HG02840 (cell line): Measurements from ENCODE around the gene MARCO.
"Not testable (repeated sequence)": the region's sequence is repeated elsewhere in the genome, so short reads cannot be mapped to it uniquely, and the experiment has no call there.

Experiments used
- ATAC-seq: cut with Tn5 transposase; IDR thresholded peaks from one replicate; pipeline ENCODE4 v1.9.1; 2021; ENCODE audit warnings: mild to moderate bottlenecking, moderate library complexity, moderate number of reproducible peaks; ENCODE audit not compliant: unreplicated experiment, low FRiP score

Gene MARCO

DNA sequence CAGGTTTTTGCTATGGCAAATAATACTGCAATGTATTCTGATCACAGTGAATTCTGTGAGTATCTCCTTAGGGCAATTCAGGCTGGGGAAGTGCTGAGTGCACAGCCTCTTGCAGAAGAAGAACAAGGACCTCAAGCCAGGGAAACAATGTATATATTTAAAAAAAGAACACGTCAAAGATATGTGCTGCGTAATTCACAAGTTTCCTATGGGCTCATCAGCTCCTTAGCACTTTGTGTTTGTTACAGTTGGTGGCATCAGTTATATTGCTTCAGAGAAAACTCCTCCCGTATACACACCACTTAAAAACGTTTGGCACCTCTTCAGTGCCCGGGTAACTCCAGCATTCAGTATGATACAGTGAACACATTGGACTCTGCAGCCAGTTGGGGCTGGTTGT lies 16.5 kb upstream of the MARCO start:
- no peak for ATAC-seq

DNA sequence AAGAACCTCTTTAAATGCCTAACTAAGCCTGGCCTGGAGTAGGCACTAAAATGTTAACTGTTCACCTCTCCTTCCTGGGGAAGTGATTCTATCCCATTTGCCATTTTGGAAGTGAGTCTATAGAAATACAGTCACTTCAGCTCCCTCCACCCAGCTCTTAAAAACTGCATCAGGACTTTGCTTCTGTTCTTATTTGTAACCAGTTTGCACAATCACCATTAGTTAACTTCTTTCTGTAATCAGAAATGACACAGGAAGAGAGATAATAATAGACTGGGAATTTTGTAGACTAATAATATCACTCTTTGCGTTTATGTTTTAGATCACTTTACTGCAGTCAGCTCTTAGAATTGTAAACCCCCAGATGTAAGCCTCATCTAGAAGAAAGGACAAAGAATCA lies 16.0 kb upstream of the MARCO start:
- ATAC-seq, result no peak

DNA sequence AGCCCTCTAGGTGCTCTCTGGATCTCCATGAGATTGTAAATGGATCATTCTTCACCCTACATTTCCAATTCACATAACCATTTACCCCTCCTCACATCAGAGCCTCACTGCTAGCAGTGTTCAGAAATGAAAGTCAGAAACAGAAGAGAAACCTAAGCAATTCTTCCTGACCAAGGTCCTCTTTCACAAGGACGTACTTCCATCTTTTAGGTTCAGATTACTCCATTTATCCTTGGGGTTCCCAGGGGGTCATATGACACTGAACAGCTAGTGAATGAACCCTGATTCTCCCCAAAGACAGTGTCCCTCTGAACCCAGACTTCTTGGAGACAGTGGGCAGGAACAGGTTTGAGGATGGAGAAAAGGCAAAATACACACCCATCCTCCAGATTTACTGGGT lies 12.9 kb upstream of the MARCO start:
- ATAC-seq, result no peak

DNA sequence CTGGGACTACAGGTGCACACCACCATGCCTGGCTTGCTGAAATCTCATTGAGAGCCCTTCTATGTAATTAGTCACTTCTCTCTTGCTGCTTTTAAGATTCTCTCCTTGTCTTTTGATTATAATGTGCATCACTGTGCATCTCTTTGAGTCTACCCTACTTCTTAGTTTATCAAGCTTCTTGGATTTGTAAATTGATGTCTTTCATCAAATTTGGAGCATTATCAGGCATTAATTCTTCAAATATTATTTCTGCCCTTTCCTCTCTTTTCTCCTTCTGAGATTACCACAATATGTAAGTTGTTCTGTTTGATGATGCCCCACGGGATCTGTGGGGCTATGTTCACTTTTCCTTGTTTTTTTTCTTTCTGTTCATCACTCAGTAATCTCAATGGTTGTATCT lies 9.0 kb upstream of the MARCO start:
- ATAC-seq, result no peak

DNA sequence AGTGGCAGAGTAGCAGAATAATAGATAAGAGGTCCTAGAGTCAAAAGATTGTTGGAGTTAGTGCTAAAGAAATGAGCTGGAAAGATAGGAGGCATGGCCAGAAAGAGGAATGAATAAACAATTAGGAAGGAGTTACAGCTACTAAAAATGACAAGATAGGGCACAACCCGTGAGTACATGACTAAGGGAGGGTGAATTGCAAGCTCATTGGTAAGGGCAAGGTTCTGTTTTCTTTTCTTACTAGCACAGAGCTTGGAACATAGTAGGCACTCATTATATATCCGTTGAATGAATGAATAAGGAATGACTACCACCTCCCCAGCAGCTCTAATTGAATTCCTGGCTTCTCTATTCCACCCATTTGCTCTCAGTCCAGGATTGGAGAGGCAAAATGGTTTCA lies 5.7 kb upstream of the MARCO start:
- ATAC-seq, result no peak

DNA sequence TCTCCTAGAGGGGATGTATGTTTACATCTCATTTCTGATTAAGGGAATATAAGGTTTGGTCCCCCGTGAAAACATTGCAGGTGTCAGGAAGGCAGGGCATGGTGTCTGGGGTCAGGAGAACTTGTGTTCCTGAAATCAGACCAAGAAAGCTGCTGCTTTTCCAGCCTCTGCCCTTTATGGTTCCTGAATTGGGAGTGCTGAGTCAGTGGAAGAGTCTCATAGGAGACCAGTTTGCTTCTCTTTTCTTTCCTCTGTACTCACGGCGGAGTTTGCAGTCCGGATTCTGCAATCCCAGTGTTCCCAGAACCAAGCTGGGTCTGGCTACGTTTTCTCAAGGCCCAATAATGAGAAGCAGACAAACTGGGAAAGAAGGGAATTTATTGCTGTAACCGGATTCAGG lies 5.1 kb upstream of the MARCO start:
- ATAC-seq, result no peak

DNA sequence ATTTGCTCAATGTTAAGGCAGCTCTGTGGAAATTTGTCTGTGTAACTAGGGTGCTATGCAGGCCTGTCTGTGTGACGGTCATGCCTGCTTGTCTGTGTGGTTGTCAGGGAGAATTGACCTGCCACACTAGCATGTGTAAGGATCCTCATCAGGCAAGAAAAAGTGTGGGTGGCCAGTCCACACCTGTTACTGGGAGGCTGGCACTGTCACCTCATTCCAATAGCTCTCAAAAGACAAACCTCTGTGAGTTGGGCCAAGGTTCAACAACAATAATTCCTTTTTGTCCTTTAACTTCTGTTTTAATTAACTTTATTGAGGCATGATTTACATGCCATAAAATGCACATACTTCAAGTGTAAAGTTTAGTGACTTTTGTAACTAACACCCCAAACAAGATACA lies 4.2 kb upstream of the MARCO start:
- no peak for ATAC-seq

DNA sequence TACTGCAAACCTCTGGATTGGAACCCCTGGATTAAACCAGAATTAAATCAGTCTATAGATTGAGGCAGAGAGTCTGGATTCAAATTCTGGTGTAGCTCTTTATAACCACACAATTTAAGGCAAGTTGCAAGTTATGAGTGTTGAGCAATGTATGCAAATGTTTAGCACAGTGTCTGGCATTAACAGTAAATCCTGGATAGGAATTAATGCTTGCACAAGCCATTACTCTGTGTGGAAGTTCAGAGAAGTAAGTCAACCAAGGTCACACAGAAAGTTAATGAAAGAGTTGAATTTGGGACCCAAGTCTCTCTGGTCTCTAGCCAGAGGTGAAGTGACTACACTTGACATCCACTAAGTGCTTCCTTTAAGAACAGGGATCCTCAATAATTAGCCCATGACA lies 2.0 kb upstream of the MARCO start:
- ATAC-seq, result no peak

DNA sequence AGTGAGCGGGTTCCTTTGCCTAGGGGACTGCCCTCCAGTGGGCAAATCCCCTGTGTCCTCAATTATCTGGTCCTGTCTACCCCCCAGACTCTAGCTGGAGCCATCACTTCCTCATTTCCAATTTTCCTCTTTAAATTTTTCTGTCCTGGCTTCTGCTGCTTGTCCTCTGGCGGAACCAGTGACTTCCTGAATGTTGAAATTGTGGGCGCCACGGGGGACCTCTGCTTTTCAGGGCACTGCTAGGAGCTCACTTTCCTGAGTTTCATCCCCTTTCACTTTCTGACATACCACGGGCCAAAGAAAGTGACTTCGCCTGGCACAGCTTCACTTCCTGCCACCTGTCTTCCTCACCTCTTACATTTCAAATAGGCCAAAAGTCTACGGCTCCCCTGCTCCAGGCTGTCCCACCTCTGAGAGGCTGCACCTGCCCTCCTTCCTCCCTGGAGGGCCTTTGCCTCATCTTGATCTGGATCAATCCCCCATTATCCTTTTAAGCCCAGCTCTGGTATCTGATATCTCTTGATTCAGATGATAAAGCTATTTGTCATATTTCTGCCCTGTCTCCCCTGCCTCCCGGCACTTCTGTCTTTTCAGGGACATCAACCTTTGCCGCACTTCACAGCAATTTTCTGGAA lies 1.4 kb upstream of the MARCO start:
- ATAC-seq, result no peak

DNA sequence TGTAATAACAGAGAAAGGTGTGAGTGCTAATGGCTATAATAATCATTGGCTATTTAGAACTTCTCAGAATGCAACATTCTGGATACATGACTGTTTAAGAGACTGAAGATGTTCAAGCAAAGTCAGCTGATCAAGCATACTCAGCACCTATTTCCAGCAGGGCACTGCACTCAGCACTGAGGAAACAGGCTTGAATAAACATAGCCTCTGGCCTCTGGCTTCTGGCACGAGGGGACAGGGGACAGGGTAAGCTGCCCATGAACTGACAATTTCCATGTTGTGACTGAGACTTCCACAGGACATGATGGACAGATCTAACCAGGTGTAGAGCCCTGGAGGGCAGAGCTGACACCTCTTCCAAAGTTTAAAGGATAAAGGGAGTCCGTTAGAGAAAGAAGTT lies 1.3 kb downstream of the MARCO start:
- ATAC-seq, result no peak

DNA sequence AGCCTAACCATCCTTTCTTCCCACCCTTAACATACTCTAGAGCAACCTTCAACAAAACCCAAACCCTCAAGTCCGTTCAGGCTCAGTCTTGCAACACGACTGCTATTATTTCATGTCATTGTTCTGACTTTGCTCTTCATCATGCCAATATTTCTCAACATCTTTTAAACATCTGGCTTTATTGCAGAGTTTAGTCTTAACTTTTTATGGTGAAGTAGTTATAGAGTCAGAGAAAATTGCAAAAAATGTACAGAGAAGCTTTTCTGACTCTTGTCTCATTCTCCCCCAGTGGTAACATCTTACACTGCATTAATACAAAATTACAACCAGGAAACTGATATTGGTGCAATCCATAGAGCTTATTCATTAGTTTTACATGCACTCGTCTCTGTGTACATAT lies 3.9 kb downstream of the MARCO start:
- no peak for ATAC-seq

DNA sequence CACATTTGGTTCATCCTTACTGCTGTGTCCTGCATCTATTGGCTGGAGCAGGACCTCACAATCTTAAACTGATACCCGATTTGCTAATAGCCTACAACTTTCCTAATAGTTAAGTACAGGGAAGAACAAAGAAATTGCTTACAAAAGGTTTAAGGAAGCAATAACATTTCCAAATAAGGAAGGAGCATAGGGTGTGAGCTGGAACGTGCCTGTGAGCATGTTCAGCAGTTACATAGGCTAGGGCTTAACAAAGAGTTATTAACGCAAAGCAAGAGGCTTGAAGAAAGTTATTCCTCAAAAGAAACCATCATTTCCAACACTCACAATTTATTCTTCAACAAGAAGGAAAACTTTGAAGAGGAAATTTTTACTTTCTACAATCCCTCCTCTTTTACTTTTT lies 6.3 kb downstream of the MARCO start:
- not testable (repeated sequence) for ATAC-seq

DNA sequence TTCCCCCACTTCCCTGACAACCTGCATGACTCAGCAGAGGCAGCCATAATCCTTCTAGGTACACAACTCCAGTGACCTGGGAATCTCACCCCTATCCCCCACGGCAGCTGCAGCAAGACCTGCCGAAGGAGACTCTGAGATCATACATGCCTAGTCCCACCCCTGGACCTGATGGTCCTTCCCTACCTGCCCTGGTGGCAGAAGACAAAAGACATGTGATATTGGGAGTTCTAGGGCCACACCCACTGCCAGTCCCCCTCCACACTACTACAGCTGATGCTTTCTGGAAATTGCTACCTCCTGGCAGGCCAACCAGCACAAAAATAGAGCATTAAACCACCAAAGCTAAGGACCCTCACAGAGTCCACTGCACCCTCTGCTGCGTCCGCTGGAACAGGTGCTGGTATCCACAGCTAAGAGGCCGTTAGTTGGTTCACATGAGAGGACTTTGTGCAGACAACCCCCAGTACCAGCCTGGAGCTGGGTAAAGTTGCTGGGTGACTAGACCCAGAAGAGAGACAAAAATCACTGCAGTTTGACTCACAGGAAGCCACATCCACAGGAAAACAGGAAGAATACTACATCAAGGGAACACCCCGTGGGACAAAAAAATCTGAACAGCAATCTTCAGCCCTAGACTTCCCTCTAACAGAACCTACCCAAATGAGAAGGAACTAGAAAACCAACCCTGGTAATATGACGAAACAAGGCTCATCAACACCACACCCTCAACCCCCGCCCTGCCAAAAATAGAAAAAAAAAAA lies 12.5 kb downstream of the MARCO start:
- ATAC-seq, result no peak

DNA sequence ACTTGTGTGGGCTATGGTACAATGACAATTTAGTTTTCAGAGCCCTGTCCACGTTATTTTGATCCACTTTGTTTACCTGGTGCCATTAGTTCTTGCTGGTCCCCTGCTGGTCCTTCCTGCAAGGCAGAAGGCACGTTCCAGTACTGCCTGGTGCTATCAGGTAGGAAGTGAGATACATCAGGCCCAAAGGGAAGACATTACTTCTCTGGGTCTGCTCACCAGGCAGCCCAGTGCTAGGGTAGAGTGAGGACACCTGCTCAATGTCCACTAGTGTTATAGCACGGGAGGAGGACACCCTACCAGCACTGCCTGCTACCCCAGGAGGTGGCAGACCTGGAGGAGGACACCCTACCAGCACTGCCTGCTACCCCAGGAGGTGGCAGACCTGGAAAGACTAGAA lies 23.7 kb downstream of the MARCO start:
- no peak for ATAC-seq

DNA sequence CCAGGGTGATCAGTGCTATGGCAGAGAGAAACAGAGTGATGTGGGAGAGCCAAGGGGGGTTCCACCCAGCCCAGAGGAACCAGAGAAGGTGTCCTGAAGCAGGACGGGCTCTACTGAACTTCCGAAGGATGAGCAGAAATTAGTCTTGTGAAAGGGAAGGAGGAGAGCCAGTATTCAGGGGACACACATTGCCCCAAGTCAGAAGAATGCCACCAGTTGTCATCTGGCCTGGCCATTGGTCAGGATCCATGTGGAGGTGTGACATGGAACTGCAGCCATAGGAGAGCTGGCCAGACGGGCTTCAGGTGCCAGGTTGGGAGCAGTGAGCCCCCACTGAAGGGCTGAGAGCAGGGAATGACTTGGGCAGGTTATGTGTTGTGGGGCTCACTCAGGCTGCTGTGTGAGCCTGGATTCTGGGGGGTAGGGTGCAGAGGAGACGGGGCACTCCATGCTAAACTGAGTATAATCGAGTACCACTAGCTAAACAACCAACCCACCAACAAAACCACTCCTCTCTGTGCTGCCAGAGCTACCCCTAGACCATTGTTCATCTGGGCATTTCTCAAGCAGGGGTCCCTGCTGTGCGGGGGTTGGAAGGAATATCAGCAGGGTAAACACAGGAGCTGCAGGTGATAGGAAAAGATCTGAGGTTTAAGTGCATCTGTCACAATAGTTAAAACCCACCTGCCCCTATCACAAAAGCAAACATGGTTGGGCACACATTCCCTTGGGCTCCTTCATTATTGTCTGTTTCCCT lies 25.3 kb downstream of the MARCO start:
- no peak for ATAC-seq

DNA sequence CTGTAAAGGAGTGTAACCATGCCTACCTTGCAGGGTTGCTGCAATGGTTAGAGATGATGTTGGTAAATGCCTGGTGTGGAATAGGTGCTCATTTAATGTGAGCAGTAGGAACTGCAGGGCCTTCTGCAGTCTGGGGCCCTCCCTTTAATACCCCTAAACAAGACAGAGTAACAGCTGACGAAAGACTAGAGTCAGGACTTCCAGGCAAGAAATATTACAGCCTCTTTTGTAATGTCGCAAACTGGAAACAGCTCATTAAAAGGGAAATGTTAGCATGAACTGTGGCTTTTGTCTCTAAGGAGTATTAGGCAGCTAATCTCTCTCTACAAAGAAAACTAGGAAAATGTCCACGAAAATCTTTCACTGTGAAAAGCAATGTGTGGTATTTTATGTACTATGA lies 26.0 kb downstream of the MARCO start:
- ATAC-seq, result no peak

DNA sequence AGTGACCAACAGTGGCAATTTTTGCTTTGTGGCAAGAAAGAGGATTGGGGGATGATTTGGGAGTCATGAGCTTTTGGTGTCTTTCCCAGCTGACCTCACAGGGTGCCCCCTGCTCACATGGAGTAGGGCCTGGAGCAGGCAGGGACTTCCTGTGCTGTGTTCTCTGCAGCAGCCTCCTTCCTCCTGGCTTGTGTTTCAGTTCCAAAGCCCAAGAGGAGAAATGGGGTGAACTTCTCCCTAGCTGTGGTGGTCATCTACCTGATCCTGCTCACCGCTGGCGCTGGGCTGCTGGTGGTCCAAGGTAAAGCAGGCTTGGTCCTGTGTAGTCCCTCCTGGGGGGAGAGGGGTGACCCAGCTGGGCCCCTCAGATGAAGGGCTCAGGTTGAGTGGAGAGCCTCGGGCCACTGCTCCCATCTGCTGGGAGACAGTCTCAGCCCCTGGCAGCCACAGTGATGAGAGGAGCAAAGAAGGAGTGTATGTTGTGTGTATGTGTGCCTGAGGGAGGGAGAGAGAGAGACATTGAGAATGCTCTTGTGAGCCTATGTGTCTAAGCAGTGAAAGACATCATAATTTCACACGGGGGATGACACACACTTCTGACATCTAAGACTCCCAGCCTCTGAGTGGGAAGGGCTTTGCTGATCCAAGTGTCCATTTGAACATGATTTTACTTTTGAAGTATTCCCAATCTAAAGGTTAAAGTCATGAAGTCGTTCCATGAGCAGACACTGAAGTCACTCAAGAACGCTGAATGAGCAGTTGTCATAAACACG lies 27.2 kb downstream of the MARCO start:
- no peak for ATAC-seq

DNA sequence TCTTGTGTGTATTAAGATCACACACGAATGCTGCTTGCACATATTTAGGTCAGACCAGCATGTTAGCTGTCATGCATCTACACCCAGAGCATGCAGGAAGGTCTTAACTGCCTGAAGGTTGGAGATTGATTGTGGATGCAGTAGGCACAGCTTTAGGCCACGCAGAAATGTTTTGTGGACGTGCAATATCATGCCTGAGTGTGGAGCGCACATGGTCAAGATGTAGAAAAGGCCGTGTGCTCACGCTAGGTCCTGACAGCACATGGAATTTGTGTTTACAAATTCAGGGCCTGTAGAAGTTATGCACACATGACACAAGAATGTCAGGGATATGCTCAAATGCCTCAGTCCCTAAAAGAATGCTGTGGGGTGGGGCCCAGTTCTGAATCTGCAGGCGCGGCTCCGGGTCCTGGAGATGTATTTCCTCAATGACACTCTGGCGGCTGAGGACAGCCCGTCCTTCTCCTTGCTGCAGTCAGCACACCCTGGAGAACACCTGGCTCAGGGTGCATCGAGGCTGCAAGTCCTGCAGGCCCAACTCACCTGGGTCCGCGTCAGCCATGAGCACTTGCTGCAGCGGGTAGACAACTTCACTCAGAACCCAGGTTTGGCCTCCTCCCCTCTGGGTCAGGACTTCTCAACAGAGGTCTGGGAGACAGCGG lies 27.9 kb downstream of the MARCO start:
- no peak for ATAC-seq

DNA sequence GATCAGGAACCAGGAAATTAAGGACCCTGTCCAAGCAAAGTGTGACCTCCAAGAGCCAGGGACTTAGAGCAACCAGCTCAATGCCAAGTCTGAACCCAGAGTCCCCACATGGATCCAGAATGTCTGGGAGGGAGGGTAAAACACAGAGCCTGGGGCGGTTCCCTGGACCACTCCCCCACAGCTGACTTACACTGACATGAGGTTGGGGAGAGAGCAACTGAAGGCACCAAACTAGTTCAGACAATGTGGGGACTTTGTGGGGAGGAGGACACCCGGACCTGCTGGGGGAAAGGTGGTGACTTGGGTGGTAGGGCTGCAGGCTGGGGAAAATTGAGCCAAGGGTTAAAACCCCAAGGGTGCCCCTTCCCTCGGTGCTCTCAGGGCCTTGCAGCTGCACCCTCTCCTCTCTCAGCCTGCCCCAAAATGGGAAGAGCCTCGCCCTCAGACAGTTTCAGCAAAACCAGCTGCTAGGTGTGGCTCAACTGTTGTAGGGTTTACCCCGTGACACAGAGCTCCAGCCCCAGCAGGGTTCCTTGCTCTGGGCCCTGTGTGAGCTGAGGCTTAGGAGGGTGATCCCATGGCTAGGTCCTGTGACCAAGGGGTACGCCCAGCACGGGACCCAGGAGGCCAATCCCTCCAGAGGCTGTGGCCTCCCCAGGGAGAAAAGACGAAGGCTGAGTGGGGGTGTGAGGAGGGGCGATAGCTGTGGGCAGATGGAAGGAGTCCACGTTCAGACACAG lies 28.6 kb downstream of the MARCO start:
- no peak for ATAC-seq
